Natural killer cell treated with Interleukin-12 subunit alpha and Interleukin-12 subunit beta and Interleukin-15 and Interleukin-18, amount 100 ng/mL, for 72 hours (primary cell): ENCODE data around the gene ORMDL3. TPM values are rescaled to one million over a fixed set of nuclear protein-coding genes. Genes with fewer than 3 reads are reported as not detected.

Experiments
- ATAC-seq, 2 donors: fragments of 150-1000 bp; cut with Tn5 transposase in 1 of 2; sonication (Bioruptor Pico), chemical (Tn5 transposase) in 1 of 2; 2 replicates each; pipeline ENCODE4 v1.10.0; 2021
- DNase-seq: peaks from one replicate; pipeline ENCODE4 v3.0.0; 2022; ENCODE audit warnings: low spot score
- H3K27ac Mint-ChIP-seq, 2 donors: 1 replicate in 1 of 2; 2 replicates in 1 of 2; pipeline ENCODE4 v1.8.0; 2022; ENCODE audit warnings: mixed read lengths in 2 of 2, mild to moderate bottlenecking in 1 of 2, moderate library complexity in 1 of 2
- H3K27me3 Mint-ChIP-seq, 2 donors: 1 replicate in 1 of 2; 2 replicates in 1 of 2; pipeline ENCODE4 v1.8.0; 2022; ENCODE audit warnings: mixed read lengths in 2 of 2
- H3K36me3 Mint-ChIP-seq: one replicate; pipeline ENCODE4 v1.8.0; 2022; ENCODE audit warnings: mixed read lengths
- H3K4me1 Mint-ChIP-seq, 2 donors: 1 replicate in 1 of 2; 2 replicates in 1 of 2; pipeline ENCODE4 v1.8.0; 2022; ENCODE audit warnings: low read depth in 2 of 2, mixed read lengths in 2 of 2, mild to moderate bottlenecking in 1 of 2
- H3K4me3 Mint-ChIP-seq: one replicate; pipeline ENCODE4 v1.8.0; 2022; ENCODE audit warnings: mixed read lengths
- H3K9me3 Mint-ChIP-seq: 2 replicates; pipeline ENCODE4 v1.8.0; 2022; ENCODE audit warnings: mixed read lengths
- total RNA-seq, 2 donors: library from RNA; stranded (reverse); gene quantifications; one replicate each; pipeline ENCODE4 v1.2.3, GENCODE V29; 2022

ORMDL3 gene
- total RNA-seq = 100 to 1,000 TPM in 1 of 2 donors, 10 to 100 TPM in 1; 94.2 to 124 TPM

GRCh38 chr17:39927101-39927928 lies at the start of gene ORMDL3, which contains the start of gene LRRC3C:
Gene ORMDL3, minus strand, starts transcription at chr17:39927601. Its CDS starts 3,398 bp downstream, at chr17:39924203.
Gene LRRC3C, plus strand, starts transcription at chr17:39927732. Its CDS starts 13,792 bp downstream, at chr17:39941524.
- H3K36me3 Mint-ChIP-seq = no peaks in the 10 kb centered on the region
- H3K4me1 Mint-ChIP-seq = peaks cover 46 to 49% of the 10 kb centered on the region in 2 donors
- H3K9me3 Mint-ChIP-seq = no peaks in the 10 kb centered on the region
- ATAC-seq = peak; percentile 94 to 96
- H3K27ac Mint-ChIP-seq = peak within 1 kb of the TSS; percentile 90
- DNase-seq = peak; percentile 93
- H3K4me3 Mint-ChIP-seq = peak within 1 kb of the TSS; percentile 96
- no peaks in the 10 kb centered on the region for H3K27me3 Mint-ChIP-seq

DNA sequence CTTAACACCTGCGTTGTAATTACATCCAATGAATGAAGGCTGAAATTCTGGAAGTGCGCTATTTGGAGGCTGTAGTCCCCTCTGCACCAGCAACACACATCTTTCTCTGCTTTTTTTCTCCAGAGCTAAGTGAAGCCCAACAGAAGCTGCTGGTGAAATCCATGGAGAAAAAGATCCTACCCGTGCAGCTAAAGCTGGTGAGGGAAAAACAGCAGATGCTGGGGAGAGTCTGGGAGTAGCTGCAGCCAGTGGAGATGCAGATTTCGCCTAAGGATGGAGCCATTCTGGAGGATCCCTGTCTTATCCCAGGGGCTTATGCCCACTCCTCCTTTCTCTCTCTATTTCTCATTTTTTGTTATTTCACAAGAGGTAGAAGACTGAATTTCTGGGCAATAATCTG lies 48.4 kb upstream of the ORMDL3 start:
- peaks cover 0 to 14% of the 10 kb centered on the region in 2 donors for H3K27me3 Mint-ChIP-seq
- ATAC-seq (no peak), DNase-seq (no peak)
- H3K36me3 Mint-ChIP-seq = no peaks in the 10 kb centered on the region
- H3K27ac Mint-ChIP-seq = no peak overlapping the region
- no peaks in the 10 kb centered on the region for H3K9me3 Mint-ChIP-seq
- H3K4me3 Mint-ChIP-seq = no peak overlapping the region
- H3K4me1 Mint-ChIP-seq = peaks cover 13 to 18% of the 10 kb centered on the region in 2 donors

- Mint-ChIP-seq H3K9me3 (no peaks in the 10 kb centered on the region), H3K4me3 (no peak overlapping the region), H3K36me3 (no peaks in the 10 kb centered on the region), H3K27ac (no peak overlapping the region), H3K4me1 (peaks cover 3 to 12% of the 10 kb centered on the region in 2 donors), H3K27me3 (peaks cover 4 to 23% of the 10 kb centered on the region in 2 donors)
- DNase-seq (no peak), ATAC-seq (no peak)
Measured at GRCh38 chr17:39974433-39974832, 47.0 kb upstream of the ORMDL3 start.

- H3K4me1 Mint-ChIP-seq = peaks cover 0 to 14% of the 10 kb centered on the region in 2 donors
- H3K4me3 Mint-ChIP-seq = no peak overlapping the region
- no peaks in the 10 kb centered on the region for H3K9me3 Mint-ChIP-seq
- H3K36me3 Mint-ChIP-seq = no peaks in the 10 kb centered on the region
- H3K27me3 Mint-ChIP-seq = peaks cover 8 to 25% of the 10 kb centered on the region in 2 donors
- no peak for ATAC-seq
- no peak overlapping the region for H3K27ac Mint-ChIP-seq
- no peak for DNase-seq
Measured at GRCh38 chr17:39973496-39973895, 46.1 kb upstream of the ORMDL3 start.

DNA sequence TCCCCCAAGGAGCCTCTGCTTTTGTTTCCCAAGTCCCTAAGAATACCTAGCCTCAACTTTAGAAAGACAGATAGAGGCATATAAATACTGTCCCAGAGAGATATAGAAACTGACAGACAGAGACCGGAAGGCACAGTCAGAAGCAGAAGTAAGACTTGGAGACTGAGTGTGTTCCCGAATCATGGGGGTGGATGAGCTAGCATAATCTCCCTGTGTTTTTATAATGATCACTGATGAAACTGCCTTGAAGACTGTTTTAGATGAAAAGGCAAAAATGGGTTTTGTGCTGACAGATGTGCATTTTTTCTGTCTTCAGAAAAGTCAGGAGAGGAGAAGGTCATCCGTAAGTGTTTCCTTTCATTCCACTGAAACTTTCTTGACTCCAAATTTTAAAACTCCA lies 44.9 kb upstream of the ORMDL3 start:
- Mint-ChIP-seq H3K4me1 (peaks cover 1 to 15% of the 10 kb centered on the region in 2 donors), H3K27ac (no peak overlapping the region), H3K27me3 (peaks cover 8 to 26% of the 10 kb centered on the region in 2 donors), H3K4me3 (no peak overlapping the region), H3K9me3 (no peaks in the 10 kb centered on the region), H3K36me3 (no peaks in the 10 kb centered on the region)
- DNase-seq (no peak), ATAC-seq (no peak)

GRCh38 chr17:39971076-39971603 lies 43.7 kb upstream of the ORMDL3 start:
- Mint-ChIP-seq H3K27ac (no peak overlapping the region), H3K9me3 (no peaks in the 10 kb centered on the region)
- no peak for DNase-seq

DNA sequence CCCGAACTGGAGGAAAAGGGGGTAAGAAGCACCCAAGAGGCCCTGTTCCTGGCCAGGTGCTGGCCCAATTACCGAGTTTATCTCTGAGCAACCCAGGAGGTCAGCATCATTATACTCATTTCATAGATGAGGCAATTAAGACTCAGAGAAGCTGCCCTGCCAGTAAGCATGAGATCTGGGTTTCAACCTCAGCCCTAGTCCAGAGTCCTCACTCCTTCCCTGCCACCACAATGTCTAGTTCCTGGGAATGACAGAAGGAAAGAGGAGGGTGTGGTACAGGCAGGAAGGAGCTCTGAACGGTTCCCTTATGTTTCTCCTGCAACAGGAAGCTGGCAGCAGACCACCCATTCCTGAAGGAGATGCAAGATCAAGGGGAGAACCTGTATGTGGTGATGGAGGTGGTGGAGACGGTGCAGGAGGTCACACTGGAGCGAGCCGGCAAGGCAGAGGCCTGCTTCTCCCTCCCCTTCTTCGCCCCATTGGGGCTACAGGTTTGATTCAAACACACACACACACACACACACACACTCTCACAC lies 42.8 kb upstream of the ORMDL3 start:
- Mint-ChIP-seq H3K36me3 (no peaks in the 10 kb centered on the region), H3K27me3 (peaks cover 8 to 29% of the 10 kb centered on the region in 2 donors), H3K9me3 (no peaks in the 10 kb centered on the region), H3K4me1 (peaks cover 7 to 25% of the 10 kb centered on the region in 2 donors), H3K4me3 (no peak overlapping the region), H3K27ac (no peak overlapping the region)
- ATAC-seq (no peak), DNase-seq (no peak)

More at GRCh38 chr17:39971076-39971603, 43.7 kb upstream of the ORMDL3 start:
- peaks cover 8 to 29% of the 10 kb centered on the region in 2 donors for H3K27me3 Mint-ChIP-seq
- ATAC-seq = no peak
- no peaks in the 10 kb centered on the region for H3K36me3 Mint-ChIP-seq
- H3K4me1 Mint-ChIP-seq = peaks cover 7 to 25% of the 10 kb centered on the region in 2 donors
- H3K4me3 Mint-ChIP-seq = no peak overlapping the region

GRCh38 chr17:39969375-39969774 lies 42.0 kb upstream of the ORMDL3 start:
- Mint-ChIP-seq H3K4me3 (no peak overlapping the region), H3K27me3 (peaks cover 8 to 29% of the 10 kb centered on the region in 2 donors), H3K9me3 (no peaks in the 10 kb centered on the region), H3K36me3 (no peaks in the 10 kb centered on the region), H3K4me1 (peaks cover 7 to 25% of the 10 kb centered on the region in 2 donors), H3K27ac (no peak overlapping the region)
- ATAC-seq (no peak), DNase-seq (no peak)

GRCh38 chr17:39968761-39969160 lies 41.4 kb upstream of the ORMDL3 start:
- ATAC-seq = no peak

GRCh38 chr17:39966771-39967170 lies 39.4 kb upstream of the ORMDL3 start:
- peaks cover 13 to 26% of the 10 kb centered on the region in 2 donors for H3K4me1 Mint-ChIP-seq
- H3K4me3 Mint-ChIP-seq = peak overlapping the region; percentile 6
- peaks cover 8 to 22% of the 10 kb centered on the region in 2 donors for H3K27me3 Mint-ChIP-seq
- DNase-seq (no peak), ATAC-seq (no peak)
- H3K36me3 Mint-ChIP-seq = no peaks in the 10 kb centered on the region
- peak overlapping the region; percentile 5 to 10 for H3K27ac Mint-ChIP-seq
- H3K9me3 Mint-ChIP-seq = no peaks in the 10 kb centered on the region

More at GRCh38 chr17:39968761-39969160, 41.4 kb upstream of the ORMDL3 start:
- Mint-ChIP-seq H3K9me3 (no peaks in the 10 kb centered on the region), H3K36me3 (no peaks in the 10 kb centered on the region), H3K27me3 (peaks cover 8 to 28% of the 10 kb centered on the region in 2 donors), H3K4me1 (peaks cover 10 to 29% of the 10 kb centered on the region in 2 donors), H3K27ac (no peak overlapping the region), H3K4me3 (no peak overlapping the region)
- DNase-seq = no peak

- peak in 1 of 2 donors; percentile 11 for ATAC-seq
- H3K27ac Mint-ChIP-seq = no peak overlapping the region
Measured at GRCh38 chr17:39965017-39965699, 37.8 kb upstream of the ORMDL3 start.

GRCh38 chr17:39963829-39964228 lies 36.4 kb upstream of the ORMDL3 start:
- Mint-ChIP-seq H3K27ac (peak overlapping the region in 1 of 2 donors; percentile 66), H3K9me3 (no peaks in the 10 kb centered on the region), H3K36me3 (no peaks in the 10 kb centered on the region), H3K4me1 (peaks cover 17 to 21% of the 10 kb centered on the region in 2 donors), H3K27me3 (peaks cover 0 to 8% of the 10 kb centered on the region in 2 donors), H3K4me3 (no peak overlapping the region)
- no peak for ATAC-seq
- DNase-seq = no peak

More at GRCh38 chr17:39965017-39965699, 37.8 kb upstream of the ORMDL3 start:
- H3K36me3 Mint-ChIP-seq = no peaks in the 10 kb centered on the region
- peaks cover 13 to 26% of the 10 kb centered on the region in 2 donors for H3K4me1 Mint-ChIP-seq
- no peaks in the 10 kb centered on the region for H3K9me3 Mint-ChIP-seq
- DNase-seq = no peak
- H3K4me3 Mint-ChIP-seq = no peak overlapping the region
- peaks cover 8 to 14% of the 10 kb centered on the region in 2 donors for H3K27me3 Mint-ChIP-seq

GRCh38 chr17:39962642-39963220 lies 35.3 kb upstream of the ORMDL3 start, which contains the start of gene GSDMA:
Gene GSDMA, plus strand, starts transcription at chr17:39963004. Its CDS starts 2,684 bp downstream, at chr17:39965688.
- Mint-ChIP-seq H3K27ac (peak within 1 kb of the TSS in 1 of 2 donors; percentile 66), H3K4me1 (peaks cover 19 to 23% of the 10 kb centered on the region in 2 donors), H3K4me3 (no peak within 1 kb of the TSS), H3K27me3 (peaks cover 0 to 8% of the 10 kb centered on the region in 2 donors), H3K36me3 (no peaks in the 10 kb centered on the region), H3K9me3 (no peaks in the 10 kb centered on the region)
- DNase-seq (no peak), ATAC-seq (no peak)
